B cell (primary cell): ENCODE results near the gene NHS. TPM values are rescaled to one million over a fixed set of nuclear protein-coding genes. Genes with fewer than 3 reads are reported as not detected.

Experiments
- ATAC-seq: fragments of 200-7000 bp; cut with Tn5 transposase; one replicate; pipeline ENCODE4 v1.10.0; 2021; ENCODE audit warnings: low read depth, mild to moderate bottlenecking, moderate number of reproducible peaks, moderate library complexity
- CTCF ChIA-PET: fragments of 350-600 bp; sonication (Branson Sonifier 250); formaldehyde crosslinking; loops from one replicate; lab custom pipeline; 2021; ENCODE audit warnings: antibody characterized with exemption, inconsistent platforms; lab: Charles Lee
- POLR2A ChIA-PET: fragments of 350-600 bp; sonication (Branson Sonifier 250); formaldehyde crosslinking; loops from one replicate; lab custom pipeline; 2021; ENCODE audit warnings: antibody characterized with exemption; lab: Charles Lee
- DNase-seq: peaks from one replicate; pipeline ENCODE4 v3.0.0; 2013
- H2AFZ ChIP-seq: 2 replicates; pipeline ENCODE4 v1.6.1; 2012; ENCODE audit warnings: mild to moderate bottlenecking, low read depth, low read length; ENCODE audit not compliant: insufficient read depth, poor library complexity, severe bottlenecking
- H3K27ac ChIP-seq, 2 donors: 1 replicate in 1 of 2; 2 replicates in 1 of 2; pipeline ENCODE4 v1.5.1; 2012 to 2013; ENCODE audit warnings: low read length in 2 of 2, mild to moderate bottlenecking in 2 of 2, moderate library complexity in 1 of 2
- H3K27me3 ChIP-seq, 4 experiments: fragments of 200-600 bp in 1 of 4; sonication (generic) in 1 of 4; replicated peaks in 1 of 4; 1 replicate in 2 of 4; 2 replicates in 2 of 4; pipeline versions ENCODE4 v1.6.1 to v1.7.0; 2013 to 2016; ENCODE audit warnings: low read length in 3 of 4, mild to moderate bottlenecking in 2 of 4, mixed read lengths in 1 of 4, moderate library complexity in 1 of 4; ENCODE audit not compliant: insufficient read depth in 4 of 4, control insufficient read depth in 3 of 4; ENCODE audit errors: control extremely low read depth in 1 of 4
- H3K36me3 ChIP-seq, 2 experiments: replicated peaks in 1 of 2; 1 replicate in 1 of 2; 2 replicates in 1 of 2; pipeline versions ENCODE4 v1.6.1 to v1.7.1; 2013; ENCODE audit warnings: low read length in 1 of 2; ENCODE audit not compliant: insufficient read depth in 2 of 2, control insufficient read depth in 1 of 2; ENCODE audit errors: control extremely low read depth in 1 of 2, extremely low read depth in 1 of 2
- H3K4me1 ChIP-seq, 2 donors: fragments of 200-600 bp in 1 of 2; sonication (generic) in 1 of 2; 1 replicate in 1 of 2; 2 replicates in 1 of 2; pipeline versions ENCODE4 v1.5.1 to v1.6.1; 2013 to 2017; ENCODE audit warnings: low read length in 2 of 2; ENCODE audit not compliant: control insufficient read depth in 2 of 2, insufficient read depth in 2 of 2
- H3K4me2 ChIP-seq: replicated peaks from 2 replicates; pipeline ENCODE3; 2012; ENCODE audit warnings: mild to moderate bottlenecking, low read depth, low read length; ENCODE audit not compliant: poor library complexity, severe bottlenecking
- H3K4me3 ChIP-seq, 5 experiments: fragments of 200-600 bp in 1 of 5; sonication (generic) in 1 of 5; 1 replicate in 3 of 5; 2 replicates in 2 of 5; pipeline versions ENCODE4 v1.5.1 to v1.7.0; 2011 to 2016; ENCODE audit warnings: low read length in 4 of 5, mild to moderate bottlenecking in 4 of 5, low read depth in 2 of 5, control low read depth in 1 of 5, moderate library complexity in 1 of 5; ENCODE audit not compliant: insufficient read depth in 1 of 5; ENCODE audit errors: control extremely low read depth in 1 of 5, extremely low read depth in 1 of 5
- H3K79me2 ChIP-seq: fragments of 200-600 bp; sonication (generic); one replicate; pipeline ENCODE4 v1.6.0; 2016; ENCODE audit warnings: low read length; ENCODE audit not compliant: control insufficient read depth, insufficient read depth
- H3K9ac ChIP-seq: fragments of 200-600 bp; sonication (generic); 2 replicates; pipeline ENCODE4 v1.6.1; 2017; ENCODE audit warnings: mild to moderate bottlenecking, low read length, moderate library complexity
- H3K9me3 ChIP-seq, 3 donors: one replicate each; pipeline versions ENCODE4 v1.6.1 to v1.7.1; 2013; ENCODE audit warnings: low read length in 2 of 3; ENCODE audit not compliant: control insufficient read depth in 2 of 3, insufficient read depth in 1 of 3; ENCODE audit errors: control extremely low read depth in 1 of 3
- H4K20me1 ChIP-seq: 2 replicates; pipeline ENCODE4 v1.6.0; 2012; ENCODE audit warnings: mild to moderate bottlenecking, low read length; ENCODE audit not compliant: insufficient read depth, control insufficient read depth, poor library complexity, severe bottlenecking
- H3K27ac Mint-ChIP-seq: one replicate; pipeline ENCODE4 v1.8.0; 2021; ENCODE audit warnings: mixed read lengths
- H3K27me3 Mint-ChIP-seq: one replicate; pipeline ENCODE4 v1.8.0; 2021; ENCODE audit warnings: mixed read lengths
- H3K4me1 Mint-ChIP-seq: one replicate; pipeline ENCODE4 v1.8.0; 2021; ENCODE audit warnings: mixed read lengths
- H3K4me3 Mint-ChIP-seq: one replicate; pipeline ENCODE4 v1.8.0; 2021; ENCODE audit warnings: mixed read lengths
- H3K9me3 Mint-ChIP-seq: one replicate; pipeline ENCODE4 v1.8.0; 2022; ENCODE audit warnings: mixed read lengths; ENCODE audit not compliant: insufficient read depth
- CTCF ChIP-seq: fragments of 200-600 bp; IDR thresholded peaks from one replicate; pipeline ENCODE4 v1.8.0; 2022; ENCODE audit warnings: antibody characterized with exemption, mild to moderate bottlenecking
- EZH2 ChIP-seq: IDR thresholded peaks from 2 replicates; pipeline ENCODE4 v1.6.1; 2012; ENCODE audit warnings: borderline replicate concordance, low read depth, mild to moderate bottlenecking, moderate library complexity, low read length; ENCODE audit not compliant: insufficient read depth, poor library complexity, severe bottlenecking
- WGBS: methylation state at CpG from one replicate; pipeline ENCODE4 v1.1.5; 2013; ENCODE audit warnings: missing lambda C conversion rate; ENCODE audit not compliant: insufficient coverage; 5-methylcytosine and 5-hydroxymethylcytosine counted together
- intact Hi-C: fragments of 100-400 bp; cut with micrococcal nuclease; formaldehyde crosslinking; loops from one replicate; pipeline ENCODE4 v1.10.0; 2022
- polyA plus RNA-seq: library from polyadenylated mRNA; depleted of rRNA; stranded (reverse); fragments of >200 nt; gene quantifications from 2 replicates; pipeline ENCODE4 v1.2.3, GENCODE V29; 2012
- total RNA-seq, 2 donors: library from RNA; stranded (reverse); fragments of 120-200 nt in 1 of 2; gene quantifications; 1 replicate in 1 of 2; 2 replicates in 1 of 2; pipeline versions ENCODE4 v1.2.3 to v1.2.4, GENCODE V29; 2013 to 2022

NHS gene
- total and polyA plus RNA-seq, 2 donors (not counting 1 experiment from before 2014, with no cell fraction given) = not detected

- peaks cover 3% of the 10 kb centered on the region for H3K27me3 Mint-ChIP-seq
- H3K27ac Mint-ChIP-seq = no peak overlapping the region
- no peaks in the 10 kb centered on the region for H3K9me3 Mint-ChIP-seq
- ChIA-PET POLR2A (no interaction called here), CTCF (no interaction called here)
- no peak for ATAC-seq
- no peaks in the 10 kb centered on the region for H4K20me1 ChIP-seq
- no peak overlapping the region for H2AFZ ChIP-seq
- H3K9ac ChIP-seq = no peak overlapping the region
- DNase-seq = no peak
- no peaks in the 10 kb centered on the region for H3K4me1 ChIP-seq
- H3K4me2 ChIP-seq = no peak overlapping the region
- no peaks in the 10 kb centered on the region for H3K4me1 Mint-ChIP-seq
- no peaks in the 10 kb centered on the region for H3K79me2 ChIP-seq
- intact Hi-C loops = no loop called here
- WGBS = no CpG with 5 or more reads among the region's 3 CpGs
- H3K36me3 ChIP-seq = no peaks in the 10 kb centered on the region
- no peak overlapping the region for H3K4me3 Mint-ChIP-seq
- no peak overlapping the region for H3K4me3 ChIP-seq
- H3K27ac ChIP-seq = no peak overlapping the region
- H3K27me3 ChIP-seq = no peaks in the 10 kb centered on the region
- TF ChIP-seq EZH2 (no peak), CTCF (no peak)
- no peaks in the 10 kb centered on the region for H3K9me3 ChIP-seq
Observed at GRCh38 chrX:17588303-17588702, 213.3 kb downstream of the NHS start.

GRCh38 chrX:17590892-17591740 is 216.1 kb downstream of the NHS start:
- H3K27me3 Mint-ChIP-seq = peaks cover 3% of the 10 kb centered on the region
- no peaks in the 10 kb centered on the region for H3K9me3 Mint-ChIP-seq
- Histone ChIP-seq H3K36me3 (no peaks in the 10 kb centered on the region), H3K4me1 (no peaks in the 10 kb centered on the region), H3K27ac (no peak overlapping the region), H3K9ac (no peak overlapping the region), H3K4me2 (no peak overlapping the region), H3K9me3 (no peaks in the 10 kb centered on the region), H3K27me3 (no peaks in the 10 kb centered on the region), H4K20me1 (no peaks in the 10 kb centered on the region), H3K79me2 (no peaks in the 10 kb centered on the region), H3K4me3 (no peak overlapping the region), H2AFZ (no peak overlapping the region)
- DNase-seq (no peak), ATAC-seq (no peak)
- no peak overlapping the region for H3K4me3 Mint-ChIP-seq
- no CpG with 5 or more reads among the region's 9 CpGs for WGBS
- no peak for TF ChIP-seq CTCF
- no peak for TF ChIP-seq EZH2
- ChIA-PET CTCF (no interaction called here), POLR2A (no interaction called here)
- no peaks in the 10 kb centered on the region for H3K4me1 Mint-ChIP-seq
- H3K27ac Mint-ChIP-seq = no peak overlapping the region
- intact Hi-C loops = no loop called here
